Loucy (cell line): Measurements from ENCODE around the gene ARHGEF39.

ENCODE experiments used
- H2AFZ ChIP-seq: fragments of 200-600 bp; sonication (generic); 2 replicates; pipeline ENCODE4 v1.6.0; 2016; ENCODE audit warnings: antibody characterized with exemption, mild to moderate bottlenecking, low read length, moderate library complexity
- H3F3A ChIP-seq: fragments of 200-600 bp; 2 replicates; pipeline ENCODE4 v1.6.0; 2016; ENCODE audit warnings: antibody characterized with exemption, low read depth, mild to moderate bottlenecking
- H3K27me3 ChIP-seq: fragments of 200-600 bp; sonication (generic); 2 replicates; pipeline ENCODE4 v1.6.1; 2014; ENCODE audit warnings: low read length, mild to moderate bottlenecking; ENCODE audit not compliant: insufficient read depth, poor library complexity, severe bottlenecking
- H3K36me3 ChIP-seq: fragments of 200-600 bp; sonication (generic); 2 replicates; pipeline ENCODE4 v1.6.1; 2016; ENCODE audit warnings: low read length; ENCODE audit not compliant: insufficient read depth
- H3K4me1 ChIP-seq: fragments of 200-600 bp; sonication (generic); 2 replicates; pipeline ENCODE4 v1.5.1; 2014; ENCODE audit warnings: low read length, mild to moderate bottlenecking; ENCODE audit not compliant: insufficient read depth, poor library complexity, severe bottlenecking
- H3K4me2 ChIP-seq: fragments of 200-600 bp; sonication (generic); 2 replicates; pipeline ENCODE4 v1.6.0; 2014; ENCODE audit warnings: antibody characterized with exemption, low read length, low read depth, mild to moderate bottlenecking; ENCODE audit not compliant: poor library complexity, severe bottlenecking
- H3K4me3 ChIP-seq: fragments of 200-600 bp; sonication (generic); 2 replicates; pipeline ENCODE4 v1.5.1; 2014; ENCODE audit warnings: low read length, mild to moderate bottlenecking, mixed read lengths; ENCODE audit not compliant: poor library complexity, severe bottlenecking
- H3K79me2 ChIP-seq: fragments of 200-600 bp; sonication (generic); 2 replicates; pipeline ENCODE4 v1.6.1; 2014; ENCODE audit warnings: low read length; ENCODE audit not compliant: insufficient read depth
- H3K9ac ChIP-seq: fragments of 200-600 bp; sonication (generic); 2 replicates; pipeline ENCODE4 v1.6.0; 2014; ENCODE audit warnings: mild to moderate bottlenecking, low read depth, low read length, moderate library complexity; ENCODE audit not compliant: poor library complexity, severe bottlenecking
- H3K9me2 ChIP-seq: fragments of 200-600 bp; sonication (generic); replicated peaks from 2 replicates; pipeline ENCODE4 v1.6.1; 2016; ENCODE audit warnings: low read depth, low read length, mixed read lengths
- H3K9me3 ChIP-seq: fragments of 200-600 bp; sonication (generic); 2 replicates; pipeline ENCODE4 v1.6.1; 2014; ENCODE audit warnings: mild to moderate bottlenecking, antibody characterized with exemption, low read length, low read depth; ENCODE audit not compliant: insufficient read depth
- H4K20me1 ChIP-seq: fragments of 200-600 bp; sonication (generic); 2 replicates; pipeline ENCODE4 v1.6.0; 2014; ENCODE audit warnings: antibody characterized with exemption, low read length, mild to moderate bottlenecking; ENCODE audit not compliant: insufficient read depth, poor library complexity, severe bottlenecking
- EZH2phosphoT487 ChIP-seq: fragments of 200-600 bp; IDR thresholded peaks from 2 replicates; pipeline ENCODE4 v1.6.1; 2018; ENCODE audit warnings: antibody characterized with exemption, mild to moderate bottlenecking, moderate library complexity, borderline replicate concordance
- TF ChIP-seq, protein P1 (sequence below): fragments of 200-600 bp; sonication (generic); conservative IDR thresholded peaks from 2 replicates; pipeline ENCODE4 v1.5.1; 2014; ENCODE audit warnings: mild to moderate bottlenecking, antibody characterized with exemption, low read length

ARHGEF39 gene

DNA sequence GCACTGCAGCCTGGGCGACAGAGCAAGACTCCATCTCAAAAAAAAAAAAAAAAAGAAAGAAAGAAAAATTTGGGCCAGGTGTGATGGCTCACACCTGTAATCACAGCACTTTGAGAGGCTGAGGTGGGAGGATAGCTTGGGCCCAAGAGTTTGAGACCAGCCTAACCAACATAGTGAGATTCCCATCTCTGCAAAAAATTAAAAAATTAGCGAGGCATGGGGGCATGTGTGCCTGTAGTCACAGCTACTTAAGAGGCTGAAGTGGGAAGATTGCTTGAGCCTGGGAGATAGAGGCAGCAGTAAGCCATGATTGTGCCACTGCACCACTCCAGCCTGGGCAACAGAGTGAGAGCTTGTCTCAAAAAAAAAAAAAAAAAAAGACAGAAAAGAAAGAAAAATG is 11.4 kb downstream of the ARHGEF39 start:
- H4K20me1 ChIP-seq: no peaks in the 10 kb centered on the region
- H3K4me2 ChIP-seq: no peak overlapping the region
- no peak overlapping the region for H2AFZ ChIP-seq
- H3K79me2 ChIP-seq: peaks cover 36% of the 10 kb centered on the region
- no peaks in the 10 kb centered on the region for H3K27me3 ChIP-seq
- no peak overlapping the region for H3K4me3 ChIP-seq
- H3K9me3 ChIP-seq: no peaks in the 10 kb centered on the region
- no peaks in the 10 kb centered on the region for H3K9me2 ChIP-seq
- no peaks in the 10 kb centered on the region for H3K36me3 ChIP-seq
- TF ChIP-seq, protein P1, sequence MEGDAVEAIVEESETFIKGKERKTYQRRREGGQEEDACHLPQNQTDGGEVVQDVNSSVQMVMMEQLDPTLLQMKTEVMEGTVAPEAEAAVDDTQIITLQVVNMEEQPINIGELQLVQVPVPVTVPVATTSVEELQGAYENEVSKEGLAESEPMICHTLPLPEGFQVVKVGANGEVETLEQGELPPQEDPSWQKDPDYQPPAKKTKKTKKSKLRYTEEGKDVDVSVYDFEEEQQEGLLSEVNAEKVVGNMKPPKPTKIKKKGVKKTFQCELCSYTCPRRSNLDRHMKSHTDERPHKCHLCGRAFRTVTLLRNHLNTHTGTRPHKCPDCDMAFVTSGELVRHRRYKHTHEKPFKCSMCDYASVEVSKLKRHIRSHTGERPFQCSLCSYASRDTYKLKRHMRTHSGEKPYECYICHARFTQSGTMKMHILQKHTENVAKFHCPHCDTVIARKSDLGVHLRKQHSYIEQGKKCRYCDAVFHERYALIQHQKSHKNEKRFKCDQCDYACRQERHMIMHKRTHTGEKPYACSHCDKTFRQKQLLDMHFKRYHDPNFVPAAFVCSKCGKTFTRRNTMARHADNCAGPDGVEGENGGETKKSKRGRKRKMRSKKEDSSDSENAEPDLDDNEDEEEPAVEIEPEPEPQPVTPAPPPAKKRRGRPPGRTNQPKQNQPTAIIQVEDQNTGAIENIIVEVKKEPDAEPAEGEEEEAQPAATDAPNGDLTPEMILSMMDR: no peak
- TF ChIP-seq EZH2phosphoT487: no peak
- H3F3A ChIP-seq: 0 out of 2 replicates have a peak, but pooled peaks cover 6% of the 10 kb centered on the region
- no peak overlapping the region for H3K9ac ChIP-seq
- H3K4me1 ChIP-seq: peaks cover 43% of the 10 kb centered on the region

DNA sequence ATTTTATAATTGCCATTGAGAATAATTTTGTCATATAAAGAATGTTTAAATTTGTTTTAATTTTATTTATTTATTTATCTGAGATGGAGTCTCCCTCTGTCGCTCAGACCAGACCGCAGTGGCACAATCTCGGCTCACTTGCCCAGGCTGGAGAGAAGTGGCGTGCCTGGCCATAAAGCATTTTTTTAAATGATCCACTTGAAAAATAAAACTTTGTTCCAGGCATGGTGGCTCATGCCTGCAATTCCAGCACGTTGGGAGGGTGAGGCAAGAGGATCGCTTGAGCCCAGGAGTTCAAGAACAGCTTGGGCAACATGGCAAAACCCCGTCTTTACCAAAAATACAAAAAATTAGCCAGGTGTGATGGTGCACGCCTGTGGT is 12.2 kb downstream of the ARHGEF39 start:
- no peak overlapping the region for H3K4me3 ChIP-seq
- H3K79me2 ChIP-seq: peaks cover 44% of the 10 kb centered on the region
- no peaks in the 10 kb centered on the region for H3K9me3 ChIP-seq
- peaks cover 12% of the 10 kb centered on the region; the same call in 1 of the 2 replicates for H3F3A ChIP-seq
- peaks cover 3% of the 10 kb centered on the region for H4K20me1 ChIP-seq
- H3K27me3 ChIP-seq: no peaks in the 10 kb centered on the region
- no peaks in the 10 kb centered on the region for H3K36me3 ChIP-seq
- no peak overlapping the region for H2AFZ ChIP-seq
- no peaks in the 10 kb centered on the region for H3K9me2 ChIP-seq
- H3K4me1 ChIP-seq: peaks cover 50% of the 10 kb centered on the region
- H3K9ac ChIP-seq: no peak overlapping the region
- no peak overlapping the region for H3K4me2 ChIP-seq
- TF ChIP-seq, protein P1: no peak
- no peak for TF ChIP-seq EZH2phosphoT487

DNA sequence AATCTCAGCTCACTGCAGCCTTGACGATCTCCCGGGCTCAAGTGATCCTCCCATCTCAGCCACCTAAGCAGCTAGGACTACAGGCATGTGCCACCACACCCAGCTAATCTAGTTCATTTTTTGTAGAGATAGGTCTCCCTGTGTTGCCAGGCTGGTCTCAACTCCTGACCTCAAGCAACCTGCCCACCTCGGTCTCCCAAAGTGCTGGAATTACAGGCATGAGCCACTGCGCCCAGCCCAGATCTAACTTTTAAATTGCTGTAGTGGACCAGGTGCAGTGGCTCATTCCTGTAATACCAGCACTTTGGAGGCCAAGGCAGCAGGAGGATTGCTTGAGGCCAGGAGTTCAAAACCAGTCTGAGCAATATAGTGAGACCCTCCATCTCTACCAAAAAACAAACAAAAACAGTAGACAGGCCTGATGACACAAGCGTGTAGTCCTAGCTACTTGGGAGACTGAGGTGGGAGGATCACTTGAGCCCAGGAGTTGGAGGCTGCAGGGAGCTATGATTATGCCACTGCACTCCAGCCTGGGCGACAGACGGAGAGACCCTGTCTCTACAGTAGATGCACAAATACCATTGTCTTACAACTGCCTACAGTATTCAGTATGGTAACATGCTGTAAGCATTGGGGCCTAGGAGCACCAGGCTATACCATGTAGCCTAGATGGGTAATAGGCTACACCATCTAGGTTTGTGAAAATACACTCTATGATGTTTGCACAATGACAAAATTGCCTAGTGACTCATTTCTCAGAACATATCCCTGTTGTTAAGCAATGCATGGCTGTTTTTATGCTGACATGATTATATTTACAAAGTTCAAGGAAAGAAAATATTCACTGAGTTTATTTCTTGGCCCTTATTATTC is 12.8 kb downstream of the ARHGEF39 start:
- Histone ChIP-seq H3K4me2 (peak overlapping the region; percentile 98), H3K27me3 (no peaks in the 10 kb centered on the region), H3K9me3 (no peaks in the 10 kb centered on the region), H3K9ac (no peak overlapping the region), H3K4me1 (peaks cover 53% of the 10 kb centered on the region), H3K36me3 (no peaks in the 10 kb centered on the region), H3F3A (peaks cover 10% of the 10 kb centered on the region; the same call in 1 of the 2 replicates), H2AFZ (no peak overlapping the region), H3K9me2 (no peaks in the 10 kb centered on the region), H3K79me2 (peaks cover 50% of the 10 kb centered on the region), H3K4me3 (no peak overlapping the region), H4K20me1 (peaks cover 6% of the 10 kb centered on the region)
- TF ChIP-seq EZH2phosphoT487: no peak
- TF ChIP-seq, protein P1: no peak
